KMS-11 (cell line): ENCODE measurements around the gene LIPH.

Source experiments
- H2AFZ ChIP-seq: fragments of 200-600 bp; sonication (generic); 2 replicates; pipeline ENCODE4 v1.6.1; 2016; ENCODE audit warnings: antibody characterized with exemption, mixed run types, low read depth
- H3K27ac ChIP-seq: fragments of 200-600 bp; sonication (generic); 2 replicates; pipeline ENCODE4 v1.6.1; 2016; ENCODE audit warnings: mild to moderate bottlenecking, mixed run types
- H3K27me3 ChIP-seq: fragments of 200-600 bp; sonication (generic); 2 replicates; pipeline ENCODE4 v1.6.1; 2017; ENCODE audit warnings: mild to moderate bottlenecking, low read depth, mixed run types, moderate library complexity; ENCODE audit not compliant: insufficient read depth
- H3K36me3 ChIP-seq: fragments of 200-600 bp; sonication (generic); 2 replicates; pipeline ENCODE4 v1.6.1; 2017; ENCODE audit warnings: mild to moderate bottlenecking, mixed run types; ENCODE audit not compliant: insufficient read depth
- H3K4me1 ChIP-seq: fragments of 200-600 bp; sonication (generic); 2 replicates; pipeline ENCODE4 v1.6.1; 2016; ENCODE audit warnings: mild to moderate bottlenecking, low read depth, mixed run types; ENCODE audit not compliant: poor library complexity, severe bottlenecking
- H3K4me2 ChIP-seq: fragments of 200-600 bp; sonication (generic); 2 replicates; pipeline ENCODE4 v1.7.0; 2016; ENCODE audit warnings: mild to moderate bottlenecking, mixed run types
- H3K4me3 ChIP-seq: fragments of 200-600 bp; sonication (generic); IDR thresholded peaks from 2 replicates; pipeline ENCODE4 v1.6.1; 2017; ENCODE audit warnings: low read depth, low read length, mixed read lengths; ENCODE audit not compliant: insufficient read depth
- H3K79me2 ChIP-seq: fragments of 200-600 bp; sonication (generic); 2 replicates; pipeline ENCODE4 v1.6.1; 2016; ENCODE audit warnings: low read depth, mixed run types; ENCODE audit not compliant: insufficient read depth
- H3K9ac ChIP-seq: fragments of 200-600 bp; sonication (generic); 2 replicates; pipeline ENCODE4 v1.6.1; 2016; ENCODE audit warnings: mild to moderate bottlenecking, mixed run types
- H4K20me1 ChIP-seq: fragments of 200-600 bp; sonication (generic); 2 replicates; pipeline ENCODE4 v1.6.1; 2016; ENCODE audit warnings: mild to moderate bottlenecking, mixed run types; ENCODE audit not compliant: insufficient read depth
- TF ChIP-seq, protein P1 (sequence below): fragments of 200-600 bp; sonication (generic); conservative IDR thresholded peaks from 2 replicates; pipeline ENCODE4 v1.6.1; 2017; ENCODE audit warnings: low read depth, mild to moderate bottlenecking, antibody characterized with exemption, low read length, moderate library complexity, mixed read lengths

The LIPH gene

DNA sequence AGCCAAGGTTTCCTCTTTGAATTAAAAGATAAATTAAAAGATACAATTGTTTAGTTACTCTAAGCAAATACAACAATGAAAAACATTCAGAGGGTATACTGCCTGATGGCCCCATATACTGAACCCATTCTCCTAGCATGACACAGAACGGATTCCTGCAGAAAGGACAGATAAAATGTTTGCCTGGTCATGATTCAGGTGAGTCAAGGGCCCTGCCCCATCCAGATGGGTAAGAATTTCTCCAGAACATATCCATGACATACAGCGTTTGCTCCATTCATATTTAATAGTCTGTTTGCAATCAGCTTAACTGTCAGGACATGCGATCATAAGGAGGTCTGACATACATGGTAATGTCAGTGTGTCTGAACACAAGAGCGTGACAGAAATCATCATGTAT lies 62.1 kb downstream of the LIPH start:
- Histone ChIP-seq H3K36me3 (no peaks in the 10 kb centered on the region; the same call in 1 of the 2 replicates), H3K79me2 (no peaks in the 10 kb centered on the region)
- TF ChIP-seq, protein P1, sequence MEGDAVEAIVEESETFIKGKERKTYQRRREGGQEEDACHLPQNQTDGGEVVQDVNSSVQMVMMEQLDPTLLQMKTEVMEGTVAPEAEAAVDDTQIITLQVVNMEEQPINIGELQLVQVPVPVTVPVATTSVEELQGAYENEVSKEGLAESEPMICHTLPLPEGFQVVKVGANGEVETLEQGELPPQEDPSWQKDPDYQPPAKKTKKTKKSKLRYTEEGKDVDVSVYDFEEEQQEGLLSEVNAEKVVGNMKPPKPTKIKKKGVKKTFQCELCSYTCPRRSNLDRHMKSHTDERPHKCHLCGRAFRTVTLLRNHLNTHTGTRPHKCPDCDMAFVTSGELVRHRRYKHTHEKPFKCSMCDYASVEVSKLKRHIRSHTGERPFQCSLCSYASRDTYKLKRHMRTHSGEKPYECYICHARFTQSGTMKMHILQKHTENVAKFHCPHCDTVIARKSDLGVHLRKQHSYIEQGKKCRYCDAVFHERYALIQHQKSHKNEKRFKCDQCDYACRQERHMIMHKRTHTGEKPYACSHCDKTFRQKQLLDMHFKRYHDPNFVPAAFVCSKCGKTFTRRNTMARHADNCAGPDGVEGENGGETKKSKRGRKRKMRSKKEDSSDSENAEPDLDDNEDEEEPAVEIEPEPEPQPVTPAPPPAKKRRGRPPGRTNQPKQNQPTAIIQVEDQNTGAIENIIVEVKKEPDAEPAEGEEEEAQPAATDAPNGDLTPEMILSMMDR: no peak

DNA sequence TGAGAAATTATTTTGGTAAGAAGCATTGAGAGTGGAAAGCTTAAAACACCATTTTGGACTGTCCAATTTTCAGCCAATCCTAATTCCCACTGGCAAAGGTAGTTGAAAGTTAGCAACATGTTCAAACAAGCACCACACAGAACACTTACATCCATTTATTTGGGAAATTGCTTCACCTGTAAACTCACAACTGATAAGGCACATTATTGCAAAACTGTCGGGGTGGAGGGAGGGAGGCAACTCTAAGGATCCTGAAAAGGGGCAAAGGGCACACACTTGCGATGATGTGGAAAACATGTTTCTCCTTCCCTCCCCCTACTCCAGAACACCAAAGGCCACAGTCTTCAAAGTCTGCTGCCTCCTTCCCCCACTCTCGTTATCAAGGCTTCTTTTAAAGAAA lies 62.9 kb downstream of the LIPH start:
- no peak overlapping the region for H3K4me2 ChIP-seq
- H3K9ac ChIP-seq: no peak overlapping the region
- H3K36me3 ChIP-seq: no peaks in the 10 kb centered on the region; the same call in 1 of the 2 replicates
- TF ChIP-seq, protein P1: no peak
- no peak overlapping the region for H2AFZ ChIP-seq
- H4K20me1 ChIP-seq: no peaks in the 10 kb centered on the region
- no peaks in the 10 kb centered on the region for H3K27me3 ChIP-seq
- H3K4me3 ChIP-seq: no peak overlapping the region
- H3K79me2 ChIP-seq: no peaks in the 10 kb centered on the region
- no peak overlapping the region for H3K27ac ChIP-seq
- peaks cover 11% of the 10 kb centered on the region for H3K4me1 ChIP-seq

More for the DNA sequence above, 62.1 kb downstream of the LIPH start:
- no peaks in the 10 kb centered on the region for H3K27me3 ChIP-seq
- peaks cover 11% of the 10 kb centered on the region for H3K4me1 ChIP-seq
- H3K4me3 ChIP-seq: no peak overlapping the region
- no peak overlapping the region for H3K9ac ChIP-seq
- H4K20me1 ChIP-seq: no peaks in the 10 kb centered on the region
- H2AFZ ChIP-seq: no peak overlapping the region
- H3K4me2 ChIP-seq: no peak overlapping the region
- H3K27ac ChIP-seq: no peak overlapping the region

DNA sequence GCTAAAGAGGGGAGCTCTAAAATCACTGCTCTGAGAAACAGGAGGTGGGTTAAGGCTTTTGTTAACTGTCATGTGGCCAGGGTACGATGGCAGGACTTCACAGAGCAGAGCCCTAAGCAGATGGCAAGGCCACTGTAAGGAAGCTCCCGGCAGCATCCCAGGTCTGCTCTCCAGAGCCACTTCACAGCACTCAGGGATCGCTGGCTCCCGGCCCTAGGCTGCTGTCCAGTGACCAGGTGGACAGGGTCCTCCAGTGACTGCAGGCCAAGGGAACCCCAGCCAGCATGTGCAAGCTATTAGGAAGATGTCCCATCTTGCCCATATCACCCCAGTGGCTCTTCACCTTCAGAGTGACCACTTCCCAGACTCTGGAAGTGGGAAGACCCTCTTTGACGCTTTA lies 63.9 kb downstream of the LIPH start:
- Histone ChIP-seq H3K27ac (no peak overlapping the region), H3K4me1 (peaks cover 11% of the 10 kb centered on the region), H3K4me2 (no peak overlapping the region), H4K20me1 (no peaks in the 10 kb centered on the region), H3K4me3 (no peak overlapping the region), H3K27me3 (no peaks in the 10 kb centered on the region), H3K36me3 (no peaks in the 10 kb centered on the region; the same call in 1 of the 2 replicates), H2AFZ (no peak overlapping the region), H3K9ac (no peak overlapping the region), H3K79me2 (no peaks in the 10 kb centered on the region)
- TF ChIP-seq, protein P1: no peak

DNA sequence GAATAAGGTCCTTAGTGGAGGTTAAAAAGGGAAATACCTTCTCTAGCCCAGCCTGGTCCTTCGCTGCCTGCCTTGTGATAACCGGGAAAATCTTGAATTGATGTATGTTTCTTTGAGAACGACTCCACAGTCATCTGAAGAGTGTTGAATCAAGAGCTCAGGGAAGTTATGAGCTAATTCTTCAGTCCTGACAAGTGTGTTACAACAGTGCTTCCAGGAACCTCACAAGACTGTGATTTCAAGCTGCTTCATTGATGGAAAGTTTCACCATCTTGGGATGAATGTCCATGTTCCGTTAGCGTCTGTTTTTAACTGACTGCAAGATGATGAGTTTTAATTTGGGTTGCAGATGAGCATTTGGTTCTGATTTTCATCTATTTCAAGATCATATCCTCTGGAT lies 66.0 kb downstream of the LIPH start:
- H3K4me1 ChIP-seq: no peaks in the 10 kb centered on the region
- no peaks in the 10 kb centered on the region for H3K79me2 ChIP-seq
- no peaks in the 10 kb centered on the region; the same call in 1 of the 2 replicates for H3K36me3 ChIP-seq
- H3K27ac ChIP-seq: no peak overlapping the region
- H3K27me3 ChIP-seq: no peaks in the 10 kb centered on the region
- TF ChIP-seq, protein P1: no peak
- no peak overlapping the region for H3K4me3 ChIP-seq
- no peaks in the 10 kb centered on the region for H4K20me1 ChIP-seq
- H3K9ac ChIP-seq: no peak overlapping the region
- no peak overlapping the region for H3K4me2 ChIP-seq
- no peak overlapping the region for H2AFZ ChIP-seq
